H1 (cell line): ENCODE data around the gene COL1A1. TPM values are rescaled to one million over a fixed set of nuclear protein-coding genes. Genes with fewer than 3 reads are reported as not detected.

ENCODE experiments used
- CHD2 ChIP-seq: IDR thresholded peaks from 2 replicates; pipeline ENCODE4 v1.6.1; 2012; ENCODE audit warnings: low read length, improper control_type of control experiment
- CHD7 ChIP-seq: fragments of 300-600 bp; sonication (generic); IDR thresholded peaks from 2 replicates; pipeline ENCODE4 v1.7.1; 2012; ENCODE audit warnings: low read length, moderate library complexity, mild to moderate bottlenecking, inconsistent platforms; ENCODE audit not compliant: insufficient replicate concordance
- CTBP2 ChIP-seq: IDR thresholded peaks from 2 replicates; pipeline ENCODE4 v1.7.0; 2011; ENCODE audit warnings: borderline replicate concordance, mild to moderate bottlenecking, moderate library complexity, mixed read lengths, low read length; ENCODE audit not compliant: insufficient read depth, insufficient read length
- CTCF ChIP-seq, 3 experiments: IDR thresholded peaks; 1 replicate in 2 of 3; 2 replicates in 1 of 3; pipeline versions ENCODE4 v1.5.1 to v1.6.1; 2011; ENCODE audit warnings: low read length in 3 of 3, mild to moderate bottlenecking in 3 of 3, inconsistent platforms in 2 of 3, low read depth in 1 of 3, moderate library complexity in 1 of 3; ENCODE audit not compliant: insufficient read depth in 1 of 3; ENCODE audit errors: control extremely low read depth in 1 of 3
- MAFK ChIP-seq: IDR thresholded peaks from 2 replicates; pipeline ENCODE4 v1.6.1; 2012; ENCODE audit warnings: low read depth, mild to moderate bottlenecking, improper control_type of control experiment, low read length
- PHF8 ChIP-seq: fragments of 200-600 bp; sonication (generic); conservative IDR thresholded peaks from 2 replicates; pipeline ENCODE4 v1.7.1; 2012; ENCODE audit warnings: low read depth, mild to moderate bottlenecking, inconsistent platforms, low read length, moderate library complexity
- RAD21 ChIP-seq, 2 experiments: IDR thresholded peaks in 1 of 2; conservative IDR thresholded peaks in 1 of 2; 2 replicates each; pipeline ENCODE4 v1.6.1; 2011; ENCODE audit warnings: low read depth in 2 of 2, low read length in 2 of 2, improper control_type of control experiment in 1 of 2, inconsistent platforms in 1 of 2, mild to moderate bottlenecking in 1 of 2, moderate library complexity in 1 of 2
- polyA plus RNA-seq, 7 experiments: library from polyadenylated mRNA; depleted of rRNA in 3 of 7; stranded (reverse) in 5 of 7; unstranded in 2 of 7; fragments of >200 nt in 5 of 7; fragments of 200-250 nt in 2 of 7; gene quantifications; 1 replicate in 5 of 7; 2 replicates in 1 of 7; 4 replicates in 1 of 7; pipeline versions ENCODE4 v1.2.1 to v1.2.3, GENCODE V29; 2011 to 2013; ENCODE audit warnings: missing spikeins in 2 of 7, mixed read lengths in 2 of 7
- total RNA-seq: library from RNA; stranded (reverse); fragmentation: NEBNext Ultra II Directional; extraction: Animal tissue kit (Norgen Biotek cat#: 25700); gene quantifications from 2 replicates; pipeline ENCODE4 v1.2.1, GENCODE V29; 2021

Gene COL1A1
- total and polyA plus RNA-seq, 2 of the 8 experiments (the other 6 are each of a cell fraction or from before 2014, with no cell fraction given): 14.1 to 80.4 TPM

GRCh38 chr17:50166518-50167181 is 34.8 kb downstream of the COL1A1 start (continued):
- TF ChIP-seq CHD7: no peak
- TF ChIP-seq PHF8: no peak
- TF ChIP-seq CHD2: no peak
- TF ChIP-seq RAD21 (IDR thresholded peaks at IDR 0.05 in 1 of 2, conservative IDR thresholded peaks at IDR 0.05 in 1 of 2; ENCODE audit: low read depth in 2 of 2, low read length in 2 of 2): no peak
- no peak for TF ChIP-seq CTCF (IDR thresholded peaks at IDR 0.05; ENCODE audit: control extremely low read depth in 1 of 3, insufficient read depth in 1 of 3, low read depth in 1 of 3, low read length in 3 of 3)
- TF ChIP-seq CTBP2: no peak
- no peak for TF ChIP-seq MAFK
